HepG2 (cell line): Measurements from ENCODE around the gene SIRPA. TPM values are rescaled to one million over a fixed set of nuclear protein-coding genes. Genes with fewer than 3 reads are reported as not detected.

Source experiments
- ATAC-seq: fragments of 200-7000 bp; cut with Tn5 transposase; 3 replicates; pipeline ENCODE4 v1.9.1; 2020; ENCODE audit warnings: mild to moderate bottlenecking, moderate library complexity
- BruUV-seq: library from RNA; stranded (reverse); fragments of 400-500 nt; replicated peaks from 2 replicates; lab custom pipeline; 2021; lab: Mats Ljungman, UMichigan
- CTCF ChIA-PET: fragments of 300-600 bp; formaldehyde crosslinking; extraction: SDS; loops from one replicate; lab custom pipeline; 2021; ENCODE audit warnings: low total read pairs, inconsistent platforms, low intra/inter-chr PET ratio; lab: Yijun Ruan, JAX
- POLR2A ChIA-PET: fragments of 350-600 bp; sonication (Branson Sonifier 250); formaldehyde crosslinking; loops from one replicate; lab custom pipeline; 2020; ENCODE audit warnings: antibody characterized with exemption, inconsistent platforms; lab: Yijun Ruan, JAX
- DNase-seq: peaks from one replicate; pipeline ENCODE4 v3.0.0-alpha.2; 2015; ENCODE audit warnings: low spot score
- FAIRE-seq: peaks from 3 replicates; lab custom pipeline; 2011; peaks lifted over from hg19 to GRCh38; lab: Jason Lieb, UNC
- H2AFZ ChIP-seq: one replicate; pipeline ENCODE4 v1.6.1; 2011; ENCODE audit warnings: low read length, inconsistent platforms
- H3K27ac ChIP-seq: fragments of 300-600 bp; 3 replicates; pipeline ENCODE4 v1.8.0; 2011; ENCODE audit warnings: mixed run types, mild to moderate bottlenecking, mixed read lengths, low read length, inconsistent platforms; ENCODE audit not compliant: insufficient read depth; ENCODE audit errors: extremely low read length
- H3K27me3 ChIP-seq, 2 experiments: fragments of 200-600 bp in 1 of 2; 2 replicates in 1 of 2; 3 replicates in 1 of 2; pipeline versions ENCODE4 v1.6.0 to v1.8.0; 2011; ENCODE audit warnings: low read length in 2 of 2, mild to moderate bottlenecking in 2 of 2, moderate library complexity in 2 of 2, inconsistent platforms in 1 of 2; ENCODE audit not compliant: insufficient read depth in 2 of 2, control insufficient read depth in 1 of 2
- H3K36me3 ChIP-seq, 2 experiments: fragments of 200-600 bp in 1 of 2; replicated peaks in 1 of 2; 2 replicates in 1 of 2; 3 replicates in 1 of 2; pipeline versions ENCODE4 v1.5.1 to v1.8.0; 2011; ENCODE audit warnings: low read length in 2 of 2, inconsistent platforms in 1 of 2; ENCODE audit not compliant: insufficient read depth in 2 of 2, control insufficient read depth in 1 of 2
- H3K4me1 ChIP-seq: 2 replicates; pipeline ENCODE4 v1.5.1; 2012; ENCODE audit warnings: low read length, inconsistent platforms; ENCODE audit not compliant: insufficient read depth
- H3K4me2 ChIP-seq: 2 replicates; pipeline ENCODE4 v1.6.0; 2011; ENCODE audit warnings: low read depth, low read length, inconsistent platforms
- H3K4me3 ChIP-seq, 3 experiments: fragments of 200-600 bp in 1 of 3; sonication (generic), shearing (Covaris generic) in 1 of 3; replicated peaks in 1 of 3; 2 replicates each; pipeline ENCODE4 v1.5.1; 2011 to 2016; ENCODE audit warnings: low read length in 3 of 3, inconsistent platforms in 2 of 3, low read depth in 2 of 3, mild to moderate bottlenecking in 2 of 3, control low read depth in 1 of 3, mixed read lengths in 1 of 3; ENCODE audit not compliant: insufficient read depth in 1 of 3
- H3K79me2 ChIP-seq: one replicate; pipeline ENCODE4 v1.6.1; 2011; ENCODE audit warnings: low read length, inconsistent platforms; ENCODE audit not compliant: insufficient read depth
- H3K9ac ChIP-seq: 2 replicates; pipeline ENCODE4 v1.6.0; 2011; ENCODE audit warnings: mild to moderate bottlenecking, low read depth, low read length, inconsistent platforms; ENCODE audit not compliant: insufficient read depth
- H3K9me3 ChIP-seq: 2 replicates; pipeline ENCODE4 v1.5.1; 2012; ENCODE audit warnings: mild to moderate bottlenecking, low read length
- H4K20me1 ChIP-seq: 2 replicates; pipeline ENCODE4 v1.6.0; 2011; ENCODE audit warnings: inconsistent platforms, mild to moderate bottlenecking, low read length, moderate library complexity; ENCODE audit not compliant: insufficient read depth
- CBX2 ChIP-seq, 2 experiments: fragments of 200-600 bp in 1 of 2; sonication (generic); formaldehyde crosslinking in 1 of 2; IDR thresholded peaks; 2 replicates each; pipeline versions ENCODE4 v1.7.0 to v1.8.1; 2018 to 2022; ENCODE audit warnings: low read depth in 2 of 2, low read length in 1 of 2, mild to moderate bottlenecking in 1 of 2, missing genetic modification reagents in 1 of 2
- DPF2 ChIP-seq: sonication (generic); formaldehyde crosslinking; IDR thresholded peaks from 2 replicates; pipeline ENCODE4 v1.4.0; 2020; ENCODE audit warnings: mild to moderate bottlenecking, low read depth, missing genetic modification reagents, borderline replicate concordance
- FOXA1 ChIP-seq, 2 experiments: fragments of 450-650 bp in 1 of 2; sonication (generic) in 1 of 2; formaldehyde crosslinking in 1 of 2; IDR thresholded peaks; 2 replicates each; pipeline versions ENCODE4 v1.4.0 to v1.6.1; 2016 to 2020; ENCODE audit warnings: missing genetic modification reagents in 1 of 2
- GATAD1 ChIP-seq: IDR thresholded peaks from 2 replicates; pipeline ENCODE4 v1.6.1; 2016; ENCODE audit warnings: missing genetic modification reagents, missing compliant biosample characterization
- GTF3A ChIP-seq: sonication (generic); formaldehyde crosslinking; conservative IDR thresholded peaks from 2 replicates; pipeline ENCODE4 v1.4.0; 2020; ENCODE audit warnings: mild to moderate bottlenecking, missing genetic modification reagents
- HMGA1 ChIP-seq: sonication (generic); formaldehyde crosslinking; conservative IDR thresholded peaks from 2 replicates; pipeline ENCODE4 v1.4.0; 2020; ENCODE audit warnings: missing genetic modification reagents
- JUN ChIP-seq: sonication (generic); formaldehyde crosslinking; IDR thresholded peaks from 2 replicates; pipeline ENCODE4 v1.4.0; 2020; ENCODE audit warnings: mild to moderate bottlenecking, missing genetic modification reagents
- MEIS1 ChIP-seq: sonication (generic); formaldehyde crosslinking; IDR thresholded peaks from 2 replicates; pipeline ENCODE4 v1.9.0; 2021; ENCODE audit warnings: mild to moderate bottlenecking, missing genetic modification reagents, moderate library complexity, borderline replicate concordance
- MIER2 ChIP-seq: IDR thresholded peaks from 2 replicates; pipeline ENCODE4 v1.6.1; 2016; ENCODE audit warnings: missing biosample characterization, missing genetic modification reagents
- NFYC ChIP-seq: IDR thresholded peaks from 2 replicates; pipeline ENCODE4 v1.6.1; 2016; ENCODE audit warnings: missing genetic modification reagents, missing compliant biosample characterization
- PAX8 ChIP-seq: sonication (generic); formaldehyde crosslinking; IDR thresholded peaks from 2 replicates; pipeline ENCODE4 v1.8.0; 2022; ENCODE audit warnings: mild to moderate bottlenecking, missing genetic modification reagents, borderline replicate concordance
- PRPF4 ChIP-seq: fragments of 200-400 bp; formaldehyde crosslinking; IDR thresholded peaks from 2 replicates; pipeline ENCODE4 v1.6.1; 2016; ENCODE audit warnings: low read length, low read depth; ENCODE audit not compliant: poor library complexity, severe bottlenecking
- RARA ChIP-seq: IDR thresholded peaks from 2 replicates; pipeline ENCODE4 v1.6.1; 2016; ENCODE audit warnings: missing genetic modification reagents, missing compliant biosample characterization
- SSRP1 ChIP-seq: IDR thresholded peaks from 2 replicates; pipeline ENCODE4 v1.6.1; 2016; ENCODE audit warnings: control low read depth
- ZFY ChIP-seq: sonication (generic); formaldehyde crosslinking; IDR thresholded peaks from 2 replicates; pipeline ENCODE4 v1.4.0; 2020; ENCODE audit warnings: missing genetic modification reagents
- ZKSCAN1 ChIP-seq: fragments of 150-350 bp; IDR thresholded peaks from 2 replicates; pipeline ENCODE4 v1.6.1; 2014; ENCODE audit warnings: low read length
- ZSCAN9 ChIP-seq: IDR thresholded peaks from 2 replicates; pipeline ENCODE4 v1.6.1; 2016; ENCODE audit warnings: borderline replicate concordance
- WGBS: methylation state at CpG from one replicate; pipeline ENCODE4 v1.1.6; 2017; ENCODE audit warnings: low lambda C conversion rate; 5-methylcytosine and 5-hydroxymethylcytosine counted together
- in situ Hi-C: cut with HindIII; loops from 2 replicates; pipeline ENCODE4 v1.10.0; 2017; ENCODE audit warnings: low pct_unique_long_range_greater_than_20kb; ENCODE audit not compliant: extremely low pct_ligation_motif_present
- intact Hi-C: fragments of 100-400 bp; cut with micrococcal nuclease; formaldehyde crosslinking; loops from one replicate; pipeline ENCODE4 v1.10.0; 2022; ENCODE audit not compliant: unreplicated experiment
- polyA plus RNA-seq, 8 experiments: library from polyadenylated mRNA; depleted of rRNA in 3 of 8; stranded (reverse) in 7 of 8; unstranded in 1 of 8; fragments of >200 nt; fragmentation: Illumina TruSeq in 4 of 8; extraction: Trizol in 4 of 8; gene quantifications; 2 replicates each; pipeline versions ENCODE4 v1.2.1 to v1.2.3, GENCODE V29; 2011 to 2016; ENCODE audit warnings: low read depth in 4 of 8, missing spikeins in 1 of 8, mixed read lengths in 1 of 8; ENCODE audit not compliant: insufficient read depth in 1 of 8
- total RNA-seq, 5 experiments: library from RNA; depleted of rRNA; stranded (reverse); fragments of >200 nt; fragmentation: Illumina TruSeq; extraction: Trizol; gene quantifications; 2 replicates each; pipeline ENCODE4 v1.2.3, GENCODE V29; 2016; ENCODE audit warnings: low read depth in 1 of 5

SIRPA gene
- total and polyA plus RNA-seq, 2 of the 13 experiments (the other 11 are each of a cell fraction or from before 2014, with no cell fraction given): 7.2 to 17.6 TPM

DNA sequence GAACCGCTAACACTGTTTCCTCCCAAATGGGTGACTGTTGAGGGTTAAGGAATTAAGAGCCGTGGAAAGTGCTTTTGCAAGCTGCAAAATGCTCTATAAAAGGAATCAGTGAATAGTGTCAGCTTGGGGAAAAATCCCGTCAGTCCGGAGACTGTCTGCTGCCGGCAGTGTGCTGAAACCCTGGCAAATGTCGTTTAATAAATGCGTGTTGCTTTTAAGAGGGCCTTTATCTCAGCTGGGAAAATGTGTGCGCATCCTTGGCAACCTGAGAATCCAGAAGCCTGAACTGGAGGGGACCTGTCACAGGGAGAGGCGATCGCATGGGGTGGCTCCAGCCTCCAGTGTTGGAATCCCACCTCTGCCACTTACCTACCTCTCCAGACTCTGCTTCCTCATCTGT is 9.8 kb downstream of the SIRPA start:
- ATAC-seq (no peak), FAIRE-seq (no peak), DNase-seq (no peak)
- WGBS: 91% methylated on average over 10 of the region's 10 CpGs
- no TSS peak for BruUV-seq
- Histone ChIP-seq H3K4me2 (no peak overlapping the region), H3K9me3 (no peaks in the 10 kb centered on the region), H3K4me1 (peaks cover 17% of the 10 kb centered on the region; the same call in 1 of the 2 replicates), H3K36me3 (no peaks in the 10 kb centered on the region), H2AFZ (no peak overlapping the region), H3K9ac (no peak overlapping the region), H3K79me2 (peaks cover 3% of the 10 kb centered on the region), H4K20me1 (0 out of 2 replicates have a peak, but pooled peaks cover 2% of the 10 kb centered on the region), H3K4me3 (no peak overlapping the region), H3K27me3 (no peaks in the 10 kb centered on the region), H3K27ac (no peak overlapping the region)
- in situ Hi-C loops: no loop called here
- POLR2A ChIA-PET: no interaction called here
- CTCF ChIA-PET: no interaction called here
- intact Hi-C loops: no loop called here
- no peak for TF ChIP-seq MEIS1 (CRISPR knock-in tag)
- TF ChIP-seq GATAD1 (CRISPR knock-in tag): no peak

DNA sequence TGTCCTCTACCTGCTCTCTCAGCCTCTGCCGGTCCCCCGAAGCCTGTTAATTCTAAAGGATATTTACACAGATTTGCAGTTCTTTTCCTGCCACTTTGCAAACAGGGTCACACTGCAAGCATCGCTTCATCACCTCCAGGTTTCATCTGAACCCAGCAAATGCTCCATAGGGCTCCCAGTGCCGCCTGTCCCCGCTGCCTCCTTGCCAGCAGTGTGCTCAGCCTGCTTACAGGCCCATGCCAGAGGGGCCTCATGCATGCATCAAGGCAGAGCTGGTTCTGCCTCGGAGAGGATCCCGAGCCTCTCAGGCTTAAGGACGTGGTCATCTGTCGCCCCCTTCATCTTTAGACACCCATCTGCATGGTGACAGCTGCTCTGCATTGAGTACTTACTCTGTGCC is 10.5 kb downstream of the SIRPA start:
- H3K27me3 ChIP-seq: no peaks in the 10 kb centered on the region
- H3K4me2 ChIP-seq: no peak overlapping the region
- intact Hi-C loops (no loop called here), in situ Hi-C loops (no loop called here)
- H3K4me3 ChIP-seq: no peak overlapping the region
- peaks cover 2% of the 10 kb centered on the region for H3K79me2 ChIP-seq
- 81% methylated on average over 9 of the region's 9 CpGs for WGBS
- no peak overlapping the region for H2AFZ ChIP-seq
- POLR2A ChIA-PET: no interaction called here
- no peaks in the 10 kb centered on the region for H3K36me3 ChIP-seq
- BruUV-seq: no TSS peak
- H4K20me1 ChIP-seq: no peaks in the 10 kb centered on the region
- H3K4me1 ChIP-seq: peaks cover 10% of the 10 kb centered on the region; the same call in 1 of the 2 replicates
- CTCF ChIA-PET: no interaction called here
- H3K9me3 ChIP-seq: no peaks in the 10 kb centered on the region
- no peak overlapping the region for H3K27ac ChIP-seq
- no peak for FAIRE-seq
- ATAC-seq: no peak
- H3K9ac ChIP-seq: no peak overlapping the region
- DNase-seq: no peak
- TF ChIP-seq FOXA1 (IDR thresholded peaks at IDR 0.05): no peak
- TF ChIP-seq FOXA1 (CRISPR knock-in tag; IDR thresholded peaks at IDR 0.05): no peak
- no peak for TF ChIP-seq SSRP1 (CRISPR knock-in tag)
- TF ChIP-seq GTF3A: no peak
- TF ChIP-seq HMGA1 (CRISPR knock-in tag): no peak
- no peak for TF ChIP-seq RARA (CRISPR knock-in tag)
- TF ChIP-seq PAX8 (CRISPR knock-in tag): no peak
- TF ChIP-seq JUN (CRISPR knock-in tag): no peak
- no peak for TF ChIP-seq PRPF4
- no peak for TF ChIP-seq MIER2 (CRISPR knock-in tag)
- no peak for TF ChIP-seq ZKSCAN1
- TF ChIP-seq ZFY: no peak
- TF ChIP-seq CBX2 (IDR thresholded peaks at IDR 0.05; ENCODE audit: low read depth, low read length): no peak
- TF ChIP-seq CBX2 (CRISPR knock-in tag; IDR thresholded peaks at IDR 0.05; ENCODE audit: low read depth): no peak
- TF ChIP-seq ZSCAN9 (CRISPR knock-in tag): no peak
- no peak for TF ChIP-seq NFYC
- TF ChIP-seq DPF2 (CRISPR knock-in tag): no peak
